ENCODE results near the gene CCN5. TPM values are rescaled to one million over a fixed set of nuclear protein-coding genes. Genes with fewer than 3 reads are reported as not detected.
A peak's percentile ranks its signal among the peaks of the same experiment; 100 is the strongest.

The CCN5 gene
- total and polyA plus RNA-seq, 2 experiments from 2014 or later, result 23.6 to 47.3 TPM

DNA sequence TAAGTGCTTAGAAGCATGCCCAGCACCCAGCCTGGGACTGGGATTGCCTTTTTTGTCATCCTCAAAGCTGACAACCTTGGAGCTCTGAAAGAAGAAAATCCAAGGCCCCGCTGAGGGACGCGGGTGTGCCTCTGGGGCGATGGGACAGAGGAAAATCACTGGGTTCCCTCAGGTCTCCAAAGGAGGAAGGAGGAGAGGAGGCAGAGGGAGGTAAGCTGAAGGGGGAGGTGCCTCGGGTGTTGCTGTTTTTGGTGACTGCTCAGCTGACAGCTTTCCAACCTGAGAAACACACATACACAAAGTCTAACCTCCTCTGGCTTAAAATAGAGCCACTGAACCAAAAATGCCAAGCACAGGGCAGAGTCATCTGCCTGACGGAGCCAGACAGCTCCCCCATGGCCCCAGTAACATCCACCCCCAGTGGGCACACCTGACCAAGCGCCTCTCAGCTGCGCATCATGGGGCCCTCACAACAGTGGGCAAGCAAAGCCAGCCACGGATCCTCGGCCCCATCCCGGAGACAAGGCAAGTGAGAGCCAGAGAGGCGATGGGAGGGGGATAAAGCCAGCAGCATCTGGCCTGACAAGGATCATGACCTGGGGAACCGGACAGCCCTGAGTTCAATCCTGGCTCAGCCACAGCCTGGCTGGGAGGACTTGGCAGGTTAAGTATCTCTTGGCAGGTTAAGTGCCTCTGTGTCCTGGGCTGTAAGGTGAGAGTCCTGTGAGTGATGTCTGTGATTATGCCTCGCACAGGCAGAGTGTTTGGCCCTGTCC, 27.3 kb downstream of the CCN5 start:
- in situ Hi-C loops (cut with MboI), result loop anchor here (10.0 kb wide), 1 partner anchor 122 kb away; no protein-coding TSS in a partner anchor
- H2AFZ ChIP-seq, result no peak overlapping the region
- H3K9me3 ChIP-seq (ENCODE audit: low read depth), result no peaks in the 10 kb centered on the region
- no peaks in the 10 kb centered on the region for H3K27me3 ChIP-seq (replicated peaks; ENCODE audit: insufficient read depth)
- no peaks in the 10 kb centered on the region for H3F3A ChIP-seq (ENCODE audit: insufficient read depth)
- 78 to 81% methylated on average over 14 of the region's 14 CpGs for WGBS, 2 experiments (ENCODE audit: low coverage in 1 of 2, low lambda C conversion rate in 2 of 2, missing lambda C conversion rate in 2 of 2)
- no peaks in the 10 kb centered on the region for H3K36me3 ChIP-seq (ENCODE audit: low read depth)
- no peaks in the 10 kb centered on the region for H3K9me2 ChIP-seq (ENCODE audit: insufficient read depth)
- no peak overlapping the region for H3K27ac ChIP-seq
- no peak overlapping the region for H3K4me2 ChIP-seq (ENCODE audit: unreplicated experiment)
- H3K9ac ChIP-seq, result no peak overlapping the region
- H3K79me2 ChIP-seq (ENCODE audit: insufficient read depth), result no peaks in the 10 kb centered on the region
- DNase-seq, result no peak
- H4K20me1 ChIP-seq (ENCODE audit: insufficient read depth), result no peaks in the 10 kb centered on the region
- no peak overlapping the region for H3K4me3 ChIP-seq
- H3K4me1 ChIP-seq (ENCODE audit: insufficient read depth), result no peaks in the 10 kb centered on the region
- no peak for TF ChIP-seq EZH2phosphoT487 (IDR thresholded peaks at IDR 0.05; ENCODE audit: insufficient read depth, low read depth)
- no peak for TF ChIP-seq EZH2 (IDR thresholded peaks at IDR 0.05; ENCODE audit: insufficient read depth, poor library complexity, severe bottlenecking)

DNA sequence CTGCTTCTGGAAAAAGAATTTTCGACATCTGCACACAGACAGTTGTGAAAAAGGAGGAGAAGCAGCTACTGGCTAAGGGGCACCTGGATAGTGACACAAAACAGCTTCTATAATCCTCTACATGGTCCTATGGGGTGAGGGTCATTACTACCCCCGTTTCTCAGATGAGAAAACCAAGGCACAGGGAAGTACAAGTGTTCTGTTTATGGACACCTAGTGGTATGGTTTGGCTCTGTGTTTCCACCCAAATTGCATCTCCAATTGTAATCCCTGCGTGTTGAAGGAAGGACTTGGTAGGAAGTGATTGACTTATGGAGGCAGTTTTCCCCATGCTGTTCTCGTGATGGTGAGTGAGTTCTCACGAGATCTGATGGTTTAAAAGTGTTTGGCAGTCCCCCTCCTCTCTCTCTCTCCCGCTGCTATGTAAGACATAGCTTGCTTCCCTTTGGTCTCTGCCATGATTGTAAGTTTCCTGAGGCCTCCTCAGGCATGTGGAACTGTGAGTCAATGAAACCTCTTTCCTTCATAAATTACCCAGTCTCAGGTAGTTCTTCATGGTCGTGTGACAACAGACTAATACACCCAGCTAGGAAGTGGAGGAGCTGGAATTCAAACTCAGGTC, 28.0 kb downstream of the CCN5 start:
- no peak for DNase-seq
- no peaks in the 10 kb centered on the region for H3K27me3 ChIP-seq (replicated peaks; ENCODE audit: insufficient read depth)

GRCh38 chr20:44743916-44744655, 28.9 kb downstream of the CCN5 start:
- Histone ChIP-seq H3K9me3 (ENCODE audit: low read depth) (no peaks in the 10 kb centered on the region), H3K27me3 (replicated peaks; ENCODE audit: insufficient read depth) (no peaks in the 10 kb centered on the region), H3K4me3 (no peak overlapping the region), H3K9ac (no peak overlapping the region), H3K27ac (no peak overlapping the region), H3K79me2 (ENCODE audit: insufficient read depth) (no peaks in the 10 kb centered on the region), H3F3A (ENCODE audit: insufficient read depth) (no peaks in the 10 kb centered on the region), H3K4me1 (ENCODE audit: insufficient read depth) (no peaks in the 10 kb centered on the region), H3K36me3 (ENCODE audit: low read depth) (no peaks in the 10 kb centered on the region), H3K9me2 (ENCODE audit: insufficient read depth) (no peaks in the 10 kb centered on the region), H4K20me1 (ENCODE audit: insufficient read depth) (no peaks in the 10 kb centered on the region), H2AFZ (no peak overlapping the region), H3K4me2 (ENCODE audit: unreplicated experiment) (no peak overlapping the region)
- in situ Hi-C loops (cut with MboI), result loop anchor here (10.0 kb wide), 1 partner anchor 121 kb away; no protein-coding TSS in a partner anchor
- WGBS, 2 experiments (ENCODE audit: low coverage in 1 of 2, low lambda C conversion rate in 2 of 2, missing lambda C conversion rate in 2 of 2), result 90 to 91% methylated on average over 12 of the region's 12 CpGs
- TF ChIP-seq EZH2 (IDR thresholded peaks at IDR 0.05; ENCODE audit: insufficient read depth, poor library complexity, severe bottlenecking), result no peak
- TF ChIP-seq EZH2phosphoT487 (IDR thresholded peaks at IDR 0.05; ENCODE audit: insufficient read depth, low read depth), result no peak
- DNase-seq, result no peak

More for the DNA sequence above, 28.0 kb downstream of the CCN5 start:
- H4K20me1 ChIP-seq (ENCODE audit: insufficient read depth), result no peaks in the 10 kb centered on the region
- in situ Hi-C loops (cut with MboI), result loop anchor here (10.0 kb wide), 1 partner anchor 122 kb away; no protein-coding TSS in a partner anchor
- H3K4me2 ChIP-seq (ENCODE audit: unreplicated experiment), result no peak overlapping the region
- no peaks in the 10 kb centered on the region for H3K79me2 ChIP-seq (ENCODE audit: insufficient read depth)
- H3K4me1 ChIP-seq (ENCODE audit: insufficient read depth), result no peaks in the 10 kb centered on the region
- no peaks in the 10 kb centered on the region for H3K9me3 ChIP-seq (ENCODE audit: low read depth)
- no peak overlapping the region for H2AFZ ChIP-seq
- H3F3A ChIP-seq (ENCODE audit: insufficient read depth), result no peaks in the 10 kb centered on the region
- no peaks in the 10 kb centered on the region for H3K9me2 ChIP-seq (ENCODE audit: insufficient read depth)
- H3K27ac ChIP-seq, result no peak overlapping the region
- WGBS, 2 experiments (ENCODE audit: low coverage in 1 of 2, low lambda C conversion rate in 2 of 2, missing lambda C conversion rate in 2 of 2), result 67 to 68% methylated on average over 7 of the region's 7 CpGs
- H3K4me3 ChIP-seq, result no peak overlapping the region
- no peak overlapping the region for H3K9ac ChIP-seq
- H3K36me3 ChIP-seq (ENCODE audit: low read depth), result no peaks in the 10 kb centered on the region
- no peak for TF ChIP-seq EZH2phosphoT487 (IDR thresholded peaks at IDR 0.05; ENCODE audit: insufficient read depth, low read depth)
- no peak for TF ChIP-seq EZH2 (IDR thresholded peaks at IDR 0.05; ENCODE audit: insufficient read depth, poor library complexity, severe bottlenecking)

DNA sequence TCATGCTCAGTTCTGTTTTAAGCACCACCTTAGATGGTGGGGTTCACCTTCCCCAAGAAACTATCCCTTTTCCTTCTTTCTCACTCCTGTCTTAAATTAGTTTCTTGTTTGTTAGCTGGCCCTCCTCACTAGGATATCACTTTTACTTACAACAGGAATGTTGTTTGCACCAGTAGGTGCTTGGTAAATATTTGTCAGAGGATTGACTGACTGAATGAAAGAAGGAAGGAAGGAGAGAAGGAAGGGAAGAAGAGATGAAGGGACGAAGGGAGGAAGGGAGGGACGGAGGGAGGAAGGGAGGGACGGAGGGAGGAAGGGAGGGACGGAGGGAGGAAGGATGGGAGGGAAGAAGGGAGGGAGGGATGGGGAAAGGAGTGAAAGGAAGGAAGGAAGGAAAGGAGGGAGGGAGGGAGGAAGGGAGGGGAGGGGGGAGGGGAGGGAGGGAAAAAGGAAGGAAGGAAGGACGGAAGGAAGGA, 30.0 kb downstream of the CCN5 start:
- Histone ChIP-seq H3K9ac (peak overlapping the region; percentile 58; the same call in 1 of the 2 replicates), H3K4me2 (ENCODE audit: unreplicated experiment) (no peak overlapping the region), H2AFZ (peak overlapping the region; percentile 69), H3F3A (ENCODE audit: insufficient read depth) (no peaks in the 10 kb centered on the region), H3K4me1 (ENCODE audit: insufficient read depth) (no peaks in the 10 kb centered on the region), H3K9me3 (ENCODE audit: low read depth) (no peaks in the 10 kb centered on the region), H3K27me3 (replicated peaks; ENCODE audit: insufficient read depth) (no peaks in the 10 kb centered on the region), H3K27ac (no peak overlapping the region), H3K9me2 (ENCODE audit: insufficient read depth) (no peaks in the 10 kb centered on the region), H4K20me1 (ENCODE audit: insufficient read depth) (no peaks in the 10 kb centered on the region), H3K79me2 (ENCODE audit: insufficient read depth) (no peaks in the 10 kb centered on the region), H3K4me3 (peak overlapping the region; percentile 76; the same call in 1 of the 2 replicates), H3K36me3 (ENCODE audit: low read depth) (no peaks in the 10 kb centered on the region)
- 15 to 57% methylated on average over 4 to 5 of the region's 5 CpGs for WGBS, 2 experiments (ENCODE audit: low coverage in 1 of 2, low lambda C conversion rate in 2 of 2, missing lambda C conversion rate in 2 of 2)
- no peak for DNase-seq
- in situ Hi-C loops (cut with MboI), result loop anchor here (10.0 kb wide), 1 partner anchor 120 kb away; no protein-coding TSS in a partner anchor
- no peak for TF ChIP-seq EZH2phosphoT487 (IDR thresholded peaks at IDR 0.05; ENCODE audit: insufficient read depth, low read depth)
- no peak for TF ChIP-seq EZH2 (IDR thresholded peaks at IDR 0.05; ENCODE audit: insufficient read depth, poor library complexity, severe bottlenecking)
